Nephron (organoid): ENCODE data around the gene SYPL1.

ENCODE experiments used
- H3K27ac Mint-ChIP-seq, 3 experiments: 2 replicates each; pipeline ENCODE4 v1.8.0; 2020; ENCODE audit warnings: mixed read lengths in 3 of 3, mild to moderate bottlenecking in 2 of 3, moderate library complexity in 1 of 3
- H3K27me3 Mint-ChIP-seq: 2 replicates; pipeline ENCODE4 v1.8.0; 2021; ENCODE audit warnings: low read depth, mild to moderate bottlenecking, moderate library complexity, mixed read lengths
- H3K36me3 Mint-ChIP-seq: 2 replicates; pipeline ENCODE4 v1.8.0; 2020; ENCODE audit warnings: low read depth, mixed read lengths
- H3K4me1 Mint-ChIP-seq: 2 replicates; pipeline ENCODE4 v1.8.0; 2020; ENCODE audit warnings: mixed read lengths
- H3K4me3 Mint-ChIP-seq, 3 experiments: 2 replicates each; pipeline ENCODE4 v1.8.0; 2020; ENCODE audit warnings: mild to moderate bottlenecking in 3 of 3, mixed read lengths in 3 of 3, moderate library complexity in 2 of 3
- H3K9me3 Mint-ChIP-seq: 2 replicates; pipeline ENCODE4 v1.8.0; 2020; ENCODE audit warnings: mixed read lengths
- CTCF ChIP-seq, 3 experiments: fragments of 200-600 bp; sonication (generic); IDR thresholded peaks; one replicate each; pipeline ENCODE4 v1.5.0; 2021; ENCODE audit warnings: antibody characterized with exemption in 3 of 3; ENCODE audit not compliant: unreplicated experiment in 3 of 3

Gene SYPL1

GRCh38 chr7:106094780-106095179 is 17.3 kb downstream of the SYPL1 start:
- no peaks in the 10 kb centered on the region for H3K9me3 Mint-ChIP-seq
- H3K4me3 Mint-ChIP-seq, result no peak overlapping the region
- H3K4me1 Mint-ChIP-seq, result no peaks in the 10 kb centered on the region
- no peak overlapping the region for H3K27ac Mint-ChIP-seq
- no peaks in the 10 kb centered on the region for H3K27me3 Mint-ChIP-seq
- TF ChIP-seq CTCF (IDR thresholded peaks at IDR 0.05; ENCODE audit: unreplicated experiment in 3 of 3), result no peak
- H3K36me3 Mint-ChIP-seq, result peaks cover 55% of the 10 kb centered on the region

GRCh38 chr7:106092204-106092603 is 19.9 kb downstream of the SYPL1 start:
- Mint-ChIP-seq H3K4me1 (no peaks in the 10 kb centered on the region), H3K9me3 (no peaks in the 10 kb centered on the region), H3K36me3 (peaks cover 65% of the 10 kb centered on the region), H3K4me3 (no peak overlapping the region), H3K27ac (no peak overlapping the region), H3K27me3 (no peaks in the 10 kb centered on the region)
- TF ChIP-seq CTCF (IDR thresholded peaks at IDR 0.05; ENCODE audit: unreplicated experiment in 3 of 3), result no peak

- H3K27ac Mint-ChIP-seq, result no peak overlapping the region
- no peaks in the 10 kb centered on the region for H3K4me1 Mint-ChIP-seq
- H3K4me3 Mint-ChIP-seq, result no peak overlapping the region
- peaks cover 8% of the 10 kb centered on the region for H3K9me3 Mint-ChIP-seq
- H3K27me3 Mint-ChIP-seq, result no peaks in the 10 kb centered on the region
- H3K36me3 Mint-ChIP-seq, result peaks cover 68% of the 10 kb centered on the region
- no peak for TF ChIP-seq CTCF (IDR thresholded peaks at IDR 0.05; ENCODE audit: unreplicated experiment in 3 of 3)
Observed at GRCh38 chr7:106089647-106090046, 22.5 kb downstream of the SYPL1 start.

GRCh38 chr7:106088014-106088413 is 24.1 kb downstream of the SYPL1 start:
- no peaks in the 10 kb centered on the region for H3K27me3 Mint-ChIP-seq
- H3K4me3 Mint-ChIP-seq, result no peak overlapping the region
- peaks cover 8% of the 10 kb centered on the region for H3K9me3 Mint-ChIP-seq
- peaks cover 58% of the 10 kb centered on the region for H3K36me3 Mint-ChIP-seq
- H3K27ac Mint-ChIP-seq, result no peak overlapping the region
- no peaks in the 10 kb centered on the region for H3K4me1 Mint-ChIP-seq
- no peak for TF ChIP-seq CTCF (IDR thresholded peaks at IDR 0.05; ENCODE audit: unreplicated experiment in 3 of 3)

- no peak for TF ChIP-seq CTCF (IDR thresholded peaks at IDR 0.05; ENCODE audit: unreplicated experiment in 3 of 3)
- H3K4me1 Mint-ChIP-seq, result no peaks in the 10 kb centered on the region
- peaks cover 41% of the 10 kb centered on the region for H3K36me3 Mint-ChIP-seq
- H3K9me3 Mint-ChIP-seq, result peaks cover 9% of the 10 kb centered on the region
- H3K27ac Mint-ChIP-seq, result no peak overlapping the region
- H3K27me3 Mint-ChIP-seq, result no peaks in the 10 kb centered on the region
- no peak overlapping the region for H3K4me3 Mint-ChIP-seq
Observed at GRCh38 chr7:106086062-106086461, 26.1 kb downstream of the SYPL1 start.

GRCh38 chr7:106085015-106085414 is 27.1 kb downstream of the SYPL1 start:
- H3K36me3 Mint-ChIP-seq, result peaks cover 33% of the 10 kb centered on the region
- H3K4me1 Mint-ChIP-seq, result no peaks in the 10 kb centered on the region
- TF ChIP-seq CTCF (IDR thresholded peaks at IDR 0.05; ENCODE audit: unreplicated experiment in 3 of 3), result no peak
- no peaks in the 10 kb centered on the region for H3K27me3 Mint-ChIP-seq
- H3K9me3 Mint-ChIP-seq, result peaks cover 9% of the 10 kb centered on the region
- no peak overlapping the region for H3K4me3 Mint-ChIP-seq
- H3K27ac Mint-ChIP-seq, result no peak overlapping the region
